Measurements from ENCODE around the gene PRR3. TPM values are rescaled to one million over a fixed set of nuclear protein-coding genes. Genes with fewer than 3 reads are reported as not detected.
"Not testable (repeated sequence)": the region's sequence is repeated elsewhere in the genome, so short reads cannot be mapped to it uniquely, and the experiment has no call there.

PRR3 gene, protein sequence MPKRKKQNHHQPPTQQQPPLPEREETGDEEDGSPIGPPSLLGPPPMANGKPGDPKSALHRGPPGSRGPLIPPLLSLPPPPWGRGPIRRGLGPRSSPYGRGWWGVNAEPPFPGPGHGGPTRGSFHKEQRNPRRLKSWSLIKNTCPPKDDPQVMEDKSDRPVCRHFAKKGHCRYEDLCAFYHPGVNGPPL
- 19.2 and 19.5 TPM in 2 replicates for polyA plus RNA-seq (2014; cell fraction: cytosol; rRNA removed)
- 11.9 and 13.6 TPM in 2 replicates for polyA plus RNA-seq (2014; cell fraction: nucleus; rRNA removed)

DNA sequence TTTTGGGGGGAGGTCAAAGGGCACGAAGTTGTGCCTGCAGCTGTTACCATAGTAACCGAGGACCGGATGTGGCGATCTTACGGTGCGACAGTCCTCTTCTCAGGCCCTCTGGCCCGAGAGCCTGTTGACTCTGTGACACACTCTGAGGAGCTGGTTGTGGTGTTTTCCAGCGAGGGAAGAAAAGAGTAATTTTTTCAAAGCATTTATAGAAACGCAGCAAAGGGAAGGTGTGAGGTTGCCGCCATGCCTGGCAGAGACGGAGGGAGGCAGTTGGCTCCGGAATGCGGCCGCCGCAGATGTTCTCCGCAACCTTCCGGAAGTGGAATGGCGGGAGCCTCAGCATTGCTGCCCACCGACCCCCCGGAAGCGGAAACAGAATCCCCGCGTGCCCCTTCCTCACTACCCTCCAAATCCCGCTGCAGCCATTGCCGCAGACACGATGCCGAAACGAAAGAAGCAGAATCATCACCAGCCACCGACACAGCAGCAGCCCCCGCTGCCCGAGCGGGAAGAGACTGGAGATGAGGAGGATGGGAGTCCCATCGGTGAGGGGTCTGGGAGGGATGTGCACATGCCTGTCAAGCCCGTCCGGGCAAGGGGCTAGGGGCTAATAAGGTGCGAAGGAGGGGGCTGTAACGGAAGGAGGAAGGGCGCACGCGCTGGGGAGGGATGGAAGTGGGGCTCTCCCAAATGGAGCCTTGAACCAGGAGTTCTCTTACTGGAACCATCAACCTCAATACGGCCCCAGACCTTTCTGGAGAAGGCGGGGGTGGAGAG is at the start of gene PRR3:
Gene PRR3, plus strand, starts transcription at position 390 of the 777 bp plus-strand sequence. Its CDS starts 50 bp downstream, at position 440.
- peak; percentile 94 for DNase-seq (ENCODE audit: low spot score)

DNA sequence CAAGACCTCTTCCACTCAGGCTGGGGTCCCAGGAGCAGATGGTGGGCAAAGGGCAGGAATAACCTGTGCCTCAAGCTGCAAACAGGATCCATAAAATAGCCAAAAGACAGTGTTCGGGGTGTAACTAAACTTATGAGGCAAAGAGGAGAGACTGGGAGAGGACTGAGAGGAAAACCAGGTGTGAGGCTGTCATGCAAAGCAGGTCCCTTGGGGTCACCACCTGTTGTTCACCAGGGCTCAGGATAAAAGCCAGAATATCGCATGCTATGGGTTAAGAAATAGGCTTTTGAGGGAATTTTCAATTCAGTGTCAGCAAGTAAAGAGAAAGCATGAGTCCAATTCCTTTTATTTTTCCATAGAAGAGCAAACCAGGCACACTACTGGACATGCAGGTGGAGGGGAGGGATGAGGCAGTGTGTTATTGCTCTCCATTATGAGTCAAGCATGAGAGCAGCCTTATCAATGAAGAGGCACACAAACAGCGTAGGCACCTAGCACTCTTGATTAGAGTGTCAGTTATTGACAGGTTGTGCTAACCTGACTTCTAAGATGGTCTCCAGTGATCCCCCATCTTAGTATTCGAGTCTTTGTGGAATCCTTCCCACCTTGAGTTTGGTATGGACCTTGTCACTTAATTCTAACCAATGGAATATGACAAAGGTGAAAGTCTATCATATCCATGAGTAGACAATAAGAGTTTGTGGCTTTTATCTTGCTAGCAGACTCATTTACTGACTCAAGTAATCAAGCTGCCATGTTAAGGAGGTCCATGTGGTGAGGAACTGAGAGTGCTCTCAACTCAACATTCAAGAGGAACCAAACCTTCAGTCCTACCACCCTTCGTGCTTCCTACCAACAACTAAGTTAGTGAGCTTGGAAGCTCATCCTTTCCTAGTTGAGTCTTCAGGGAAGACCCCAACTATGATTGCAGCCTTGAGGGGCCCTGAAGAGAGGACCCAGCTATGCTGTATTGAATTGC is 49.0 kb upstream of the PRR3 start:
- no peak for DNase-seq (ENCODE audit: low spot score)

DNA sequence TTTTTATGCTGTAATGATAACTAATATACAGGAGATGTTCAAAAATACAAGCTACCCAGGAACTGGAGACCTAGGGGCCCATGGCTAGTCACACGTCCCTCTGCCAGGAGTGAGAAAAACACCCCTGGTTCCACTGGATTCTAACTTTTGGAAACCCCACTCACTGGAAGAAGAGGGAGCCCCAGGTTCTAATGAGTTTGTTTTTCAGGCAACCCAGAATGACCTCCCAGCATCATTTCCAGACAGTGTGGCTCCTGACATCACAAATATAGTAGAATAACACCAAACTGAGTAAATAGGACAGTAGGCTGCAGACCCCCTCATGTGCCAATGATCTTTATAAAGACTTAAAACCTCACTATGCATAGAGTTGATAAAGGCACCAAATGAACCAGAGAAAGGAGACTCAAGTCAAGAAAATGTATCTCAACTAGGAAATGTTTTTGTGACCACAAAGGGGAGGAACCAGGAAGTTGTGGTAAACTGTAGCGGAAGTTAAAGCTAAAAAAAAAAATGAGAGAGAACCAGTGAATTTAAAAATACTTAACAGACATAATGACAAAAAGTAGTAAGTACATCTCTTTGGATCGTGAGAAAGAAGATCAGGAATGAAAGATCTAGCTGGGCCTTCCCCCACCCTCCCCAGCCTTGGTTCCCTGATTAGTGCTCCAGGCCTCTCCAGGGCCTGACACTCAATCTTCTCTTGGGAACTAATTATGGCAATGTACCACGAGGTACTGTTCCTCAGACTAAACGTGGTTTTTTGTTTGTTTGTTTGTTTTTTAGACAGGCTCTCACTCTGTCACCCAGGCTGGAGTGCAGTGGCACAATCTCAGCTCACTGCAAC is 48.0 kb upstream of the PRR3 start:
- no peak for DNase-seq (ENCODE audit: low spot score)

DNA sequence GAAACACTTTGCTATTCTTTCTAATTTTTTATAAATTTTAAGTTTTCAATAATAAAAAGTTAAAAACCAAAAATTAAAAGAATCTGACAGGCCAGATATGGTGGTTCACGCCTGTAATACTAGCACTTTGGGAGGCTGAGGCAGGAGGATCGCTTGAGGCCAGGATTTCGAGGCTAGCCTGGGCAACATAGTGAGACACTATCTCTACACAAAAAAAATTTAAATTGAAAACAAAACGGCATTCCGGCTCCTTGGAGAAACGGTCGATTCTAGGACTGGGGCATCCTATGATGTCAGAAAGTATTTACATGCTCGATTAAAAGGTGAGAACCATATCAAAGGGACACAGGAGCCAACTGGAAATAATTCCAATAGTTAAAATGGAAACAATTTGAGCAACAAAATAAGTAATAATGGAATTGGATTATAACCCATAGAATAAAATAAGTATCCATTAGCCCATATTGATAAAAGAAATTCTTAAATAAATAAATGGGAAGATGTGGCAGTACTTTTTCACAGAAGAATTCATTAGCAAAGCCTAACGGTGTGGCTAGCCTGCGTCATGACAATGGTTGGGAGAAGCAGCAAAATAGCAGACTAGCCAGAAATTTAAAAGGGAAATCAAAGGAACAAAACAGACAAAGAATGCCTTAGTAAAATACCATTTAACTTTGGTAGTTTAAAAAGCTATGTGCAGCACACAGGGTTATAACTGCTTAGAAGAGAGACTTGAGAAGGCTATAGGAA is 46.5 kb upstream of the PRR3 start:
- no peak for DNase-seq (ENCODE audit: low spot score)

DNA sequence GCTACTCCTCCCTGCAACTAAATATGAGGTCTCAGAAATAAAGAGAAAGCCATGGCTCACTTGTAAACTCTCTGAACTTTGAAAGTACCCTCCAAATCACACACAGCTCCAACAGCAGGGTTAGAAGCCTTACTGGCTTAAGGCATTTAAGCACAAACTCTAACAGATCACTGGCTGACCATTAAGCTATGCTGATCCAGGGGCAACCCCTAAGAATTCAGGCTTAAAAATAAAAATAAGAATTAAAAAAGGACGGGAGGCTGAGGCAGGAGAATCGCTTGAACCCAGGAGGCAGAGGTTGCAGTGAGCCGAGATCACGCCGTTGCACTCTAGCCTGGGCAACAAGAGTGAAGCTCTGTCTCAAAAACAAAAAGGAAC is 45.9 kb upstream of the PRR3 start:
- DNase-seq (ENCODE audit: low spot score), result no peak

DNA sequence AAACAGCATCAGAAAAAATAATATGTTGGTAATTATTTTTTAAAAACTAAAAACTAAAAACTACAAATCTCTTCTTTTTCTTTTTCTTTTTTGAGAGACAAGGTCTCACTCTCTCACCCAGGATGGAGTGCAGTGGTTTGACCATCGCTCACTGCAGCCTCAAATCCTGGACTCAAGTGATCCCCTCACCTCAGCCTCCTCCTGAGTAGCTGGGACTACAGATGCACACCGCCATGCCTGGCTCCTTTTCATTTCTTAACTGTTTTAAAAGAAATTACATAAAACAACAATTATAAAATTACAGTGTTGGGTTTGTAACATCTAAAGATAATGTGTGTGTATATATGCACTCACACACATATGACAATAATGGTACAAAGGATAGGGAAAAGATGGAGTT is 43.6 kb upstream of the PRR3 start:
- no peak for DNase-seq (ENCODE audit: low spot score)

DNA sequence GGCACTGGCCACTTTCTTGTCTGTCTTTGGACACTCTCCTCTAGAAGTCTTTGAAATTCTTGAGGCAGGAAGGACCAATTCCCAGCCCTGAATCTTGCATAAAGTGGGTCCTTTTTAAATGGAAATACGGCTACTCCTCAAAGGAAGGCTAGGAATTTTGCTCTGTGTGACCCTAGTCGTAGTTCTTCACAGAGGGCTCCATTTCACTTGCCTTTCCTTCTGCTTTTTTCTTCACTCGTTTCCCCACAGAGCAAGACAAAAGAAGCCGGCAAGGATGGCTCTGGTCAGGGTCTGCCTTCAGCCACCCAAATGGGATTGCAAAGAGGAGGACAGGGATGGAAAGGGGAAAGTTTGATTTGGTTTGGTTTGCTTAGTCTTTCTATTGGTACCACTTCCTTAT is 42.0 kb upstream of the PRR3 start:
- DNase-seq (ENCODE audit: low spot score), result no peak

DNA sequence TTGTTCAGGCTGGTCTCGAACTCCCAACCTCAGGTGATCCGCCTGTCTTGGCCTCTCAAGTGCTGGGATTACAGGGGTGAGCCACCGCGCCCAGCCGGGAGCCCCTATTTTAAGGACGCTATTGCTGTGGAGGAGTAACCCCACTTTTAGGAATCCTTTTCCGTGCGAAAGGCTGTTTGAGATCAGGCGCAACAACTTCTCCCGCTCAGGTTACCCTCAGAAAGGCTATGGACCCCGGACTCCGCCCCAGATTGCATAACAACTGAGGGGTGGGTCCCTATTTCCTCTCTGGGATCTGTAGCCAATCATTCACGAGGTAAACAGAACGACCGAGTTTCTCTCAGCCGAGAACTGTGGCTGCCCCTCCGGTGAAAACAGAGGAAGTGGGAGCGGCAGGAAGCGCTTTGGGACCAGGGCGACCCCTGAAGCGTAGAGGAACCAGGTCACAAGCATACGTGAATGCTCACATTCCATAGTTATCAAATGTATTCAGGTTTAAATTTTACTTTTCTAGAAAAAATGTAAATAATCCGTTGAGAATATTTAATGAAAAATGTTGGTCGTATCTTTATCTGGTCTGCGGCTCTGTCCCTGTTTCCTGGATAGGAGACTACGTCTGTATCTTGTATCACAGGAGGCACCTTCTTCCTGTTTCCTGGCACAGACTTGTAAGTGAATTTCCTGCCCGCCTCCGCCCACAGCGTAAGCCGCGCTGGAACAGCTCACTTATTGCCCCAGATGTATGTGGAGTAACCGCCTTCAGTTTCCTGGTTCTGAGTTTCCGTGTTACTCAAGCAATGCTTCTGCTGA is 40.9 kb upstream of the PRR3 start:
- peak; percentile 22 for DNase-seq (ENCODE audit: low spot score)

DNA sequence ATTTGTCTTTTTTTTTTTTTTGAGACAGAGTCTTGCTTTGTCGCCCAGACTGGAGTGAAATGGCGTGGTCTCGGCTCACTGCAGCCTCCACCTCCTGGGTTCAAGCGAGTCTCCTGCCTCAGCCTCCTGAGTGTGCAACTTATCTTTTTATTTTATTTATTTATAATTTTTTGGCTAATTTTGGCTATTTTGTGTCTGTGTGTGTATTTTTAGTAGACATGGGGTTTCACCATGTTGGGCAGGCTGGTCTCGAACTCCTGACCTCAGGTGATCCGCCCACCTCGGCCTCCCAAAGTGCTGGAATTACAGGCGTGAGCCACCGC is 40.4 kb upstream of the PRR3 start:
- not testable (repeated sequence) for DNase-seq (ENCODE audit: low spot score)

DNA sequence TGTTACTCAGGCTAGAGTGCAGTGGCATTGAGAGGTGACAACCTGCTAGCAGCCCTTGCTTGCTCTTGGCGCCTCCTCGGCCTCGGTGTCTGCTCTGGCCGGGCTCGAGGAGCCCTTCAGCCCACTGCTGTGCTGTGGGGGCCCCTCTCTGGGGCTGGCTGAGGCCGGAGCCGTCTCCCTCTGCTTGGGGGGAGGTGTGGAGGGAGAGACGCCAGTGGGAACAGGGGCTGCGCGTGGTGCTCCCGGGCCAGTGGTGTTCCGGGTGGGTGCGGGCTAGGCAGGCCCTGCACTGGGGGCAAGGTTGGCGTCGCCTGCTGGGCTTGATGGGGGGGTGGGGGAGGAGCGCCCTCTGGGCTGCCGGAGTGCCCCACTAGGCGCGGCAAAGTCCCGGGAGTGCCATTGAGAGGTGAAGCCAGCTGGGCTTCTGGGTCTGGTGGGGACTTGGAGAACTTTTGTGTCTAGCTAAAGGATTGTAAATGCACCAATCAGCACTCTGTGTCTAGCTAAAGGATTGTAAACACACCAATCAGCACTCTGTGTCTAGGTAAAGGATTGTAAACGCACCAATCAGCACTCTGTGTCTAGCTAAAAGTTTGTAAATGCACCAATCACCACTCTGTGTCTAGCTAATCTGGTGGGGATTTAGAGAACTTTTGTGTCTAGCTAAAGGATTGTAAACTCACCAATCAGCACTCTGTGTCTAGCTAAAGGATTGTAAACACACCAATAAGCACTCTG is 39.2 kb upstream of the PRR3 start:
- DNase-seq (ENCODE audit: low spot score), result not testable (repeated sequence)

DNA sequence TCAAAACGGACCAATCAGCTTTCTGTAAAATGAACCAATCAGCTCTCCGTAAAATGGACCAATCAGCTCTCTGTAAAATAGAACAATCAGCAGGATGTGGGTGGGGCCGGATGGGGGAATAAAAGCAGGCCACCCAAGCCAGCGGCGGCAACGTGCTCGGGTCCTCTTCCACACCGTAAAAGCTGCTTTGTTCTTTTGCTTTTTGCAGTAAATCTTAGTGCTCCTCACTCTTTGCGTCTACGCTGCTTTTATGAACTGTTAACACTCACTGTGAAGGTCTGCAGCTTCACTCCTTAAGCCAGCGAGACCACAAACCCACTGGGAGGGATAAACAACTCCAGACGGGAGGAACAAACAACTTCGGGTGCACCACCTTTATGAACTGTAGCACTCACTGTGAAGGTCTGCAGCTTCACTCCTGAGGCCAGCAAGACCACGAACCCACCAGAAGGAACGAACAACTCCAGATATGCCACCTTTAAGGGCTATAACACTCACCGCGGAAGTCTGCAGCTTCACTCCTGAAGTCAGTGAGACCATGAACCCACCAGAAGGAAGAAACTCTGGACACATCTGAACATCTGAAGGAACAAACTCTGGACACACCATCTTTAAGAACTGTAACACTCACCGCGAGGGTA is 38.5 kb upstream of the PRR3 start:
- not testable (repeated sequence) for DNase-seq (ENCODE audit: low spot score)

DNA sequence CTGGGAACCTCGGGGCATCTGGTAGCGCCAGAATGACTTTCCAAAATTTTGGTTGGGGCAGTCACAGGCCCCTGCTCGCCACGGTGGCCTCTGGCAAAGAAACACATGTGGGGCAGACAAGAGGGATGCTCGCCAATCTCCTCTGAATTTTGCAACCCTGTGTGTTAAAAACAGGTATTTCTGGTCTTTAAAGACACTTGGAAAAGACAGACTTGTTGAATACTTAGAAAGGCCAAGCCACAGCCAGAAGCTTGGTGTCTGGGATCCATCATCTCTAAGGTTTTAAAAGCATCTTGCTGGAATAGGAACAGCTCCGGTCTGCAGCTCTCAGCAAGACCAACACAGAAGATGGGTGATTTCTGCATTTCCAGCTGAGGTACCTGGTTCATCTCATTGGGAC is 36.6 kb upstream of the PRR3 start:
- DNase-seq (ENCODE audit: low spot score), result no peak

DNA sequence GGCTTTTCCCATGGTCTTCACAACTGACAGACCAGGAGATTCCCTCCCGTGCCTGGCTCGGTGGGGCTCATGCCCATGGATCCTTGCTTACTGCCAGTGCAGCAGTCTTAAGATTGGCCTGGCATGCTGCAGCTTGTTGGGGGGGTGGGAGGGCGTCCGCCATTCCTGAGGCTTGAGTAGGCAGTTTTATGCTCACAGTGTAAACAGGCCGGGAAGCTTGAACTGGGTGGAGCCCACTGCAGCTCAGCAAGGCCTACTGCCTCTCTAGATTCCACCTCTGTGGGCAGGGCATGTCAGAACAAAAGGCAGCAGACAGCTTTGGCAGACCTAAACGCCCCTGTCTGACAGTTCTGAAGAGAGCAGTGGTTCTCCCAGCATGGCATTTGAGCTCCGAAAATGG is 36.0 kb upstream of the PRR3 start:
- DNase-seq (ENCODE audit: low spot score), result not testable (repeated sequence)

DNA sequence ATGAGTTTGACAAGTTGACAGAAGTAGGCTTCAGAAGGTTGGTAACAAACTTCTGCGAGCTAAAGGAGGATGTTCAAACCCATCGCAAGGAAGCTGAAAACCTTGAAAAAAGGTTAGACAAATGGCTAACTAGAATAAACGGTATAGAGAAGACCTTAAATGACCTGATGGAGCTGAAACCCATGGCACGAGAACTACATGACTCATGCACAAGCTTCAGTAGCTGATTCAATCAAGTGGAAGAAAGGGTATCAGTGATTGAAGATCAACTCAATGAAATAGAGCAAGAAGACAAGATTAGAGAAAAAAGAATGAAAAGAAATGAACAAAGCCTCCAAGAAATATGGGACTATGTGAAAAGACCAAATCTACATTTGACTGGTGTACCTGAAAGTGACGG is 35.1 kb upstream of the PRR3 start:
- not testable (repeated sequence) for DNase-seq (ENCODE audit: low spot score)

DNA sequence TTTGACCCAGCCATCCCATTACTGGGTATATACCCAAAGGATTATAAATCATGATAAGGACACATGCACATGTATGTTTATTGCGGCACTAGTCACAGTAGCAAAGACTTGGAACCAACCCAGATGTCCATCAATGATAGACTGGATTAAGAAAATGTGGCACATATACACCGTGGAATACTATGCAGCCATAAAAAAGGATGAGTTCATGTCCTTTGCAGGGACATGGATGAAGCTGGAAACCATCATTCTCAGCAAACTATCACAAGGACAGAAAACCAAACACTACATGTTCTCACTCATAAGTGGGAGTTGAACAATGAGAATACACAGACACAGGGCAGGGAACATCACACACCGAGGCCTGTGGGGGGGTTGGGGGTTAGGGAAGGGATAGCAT is 30.7 kb upstream of the PRR3 start:
- DNase-seq (ENCODE audit: low spot score), result not testable (repeated sequence)

DNA sequence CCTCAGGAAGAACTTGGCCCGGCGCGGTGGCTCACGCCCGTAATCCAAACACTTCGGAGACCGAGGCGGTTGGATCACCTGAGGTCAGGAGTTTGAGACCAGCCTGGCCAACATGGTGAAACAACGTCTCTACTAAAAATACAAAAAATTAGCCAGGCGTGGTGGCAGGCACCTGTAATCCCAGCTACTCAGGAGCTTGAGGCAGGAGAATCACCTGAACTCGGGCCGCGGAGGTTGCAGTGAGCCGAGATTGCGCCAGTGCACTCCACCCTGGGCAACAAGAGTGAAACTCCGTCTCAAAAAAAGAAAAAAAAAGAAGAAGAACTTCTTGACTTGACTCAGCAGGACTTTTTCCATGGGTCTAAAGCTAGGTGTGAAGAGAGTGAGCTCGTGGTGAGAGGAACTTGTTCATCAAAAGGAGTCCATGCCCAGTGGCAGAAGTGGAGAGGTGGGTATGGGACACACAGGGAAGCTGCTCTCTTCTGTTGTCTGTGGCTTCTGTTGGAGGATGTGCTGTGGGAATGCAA is 27.7 kb upstream of the PRR3 start:
- DNase-seq (ENCODE audit: low spot score), result not testable (repeated sequence)

DNA sequence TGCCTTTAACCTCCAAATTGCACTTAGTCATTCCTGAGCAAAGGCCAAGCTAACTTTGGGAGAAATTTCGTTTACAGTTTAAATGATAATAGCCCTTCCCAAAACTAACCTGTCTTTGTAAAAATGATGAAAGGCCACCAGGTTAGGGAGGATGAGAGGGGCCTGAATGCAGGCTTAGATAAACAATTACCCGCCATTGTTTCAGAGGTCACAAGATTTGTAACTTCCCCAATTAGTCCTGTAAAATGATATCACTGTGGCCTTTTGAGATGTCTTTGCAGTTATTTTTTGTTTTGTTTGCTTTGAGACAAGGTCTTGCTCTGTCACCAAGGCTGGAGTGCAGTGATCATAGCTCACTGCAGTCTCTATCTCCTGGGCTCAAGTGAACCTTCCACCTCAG is 27.1 kb upstream of the PRR3 start:
- DNase-seq (ENCODE audit: low spot score), result no peak
